SU-DHL-6 (cell line): ENCODE data around the gene VAPA.

ENCODE experiments used
- CTCF ChIP-seq: fragments of 200-600 bp; sonication (generic); IDR thresholded peaks from one replicate; pipeline ENCODE4 v1.5.1; 2017; ENCODE audit warnings: antibody characterized with exemption, mild to moderate bottlenecking, low read length, moderate library complexity; ENCODE audit not compliant: insufficient read depth, poor library complexity, severe bottlenecking
- EZH2phosphoT487 ChIP-seq: fragments of 200-600 bp; sonication (generic), shearing (Covaris generic); conservative IDR thresholded peaks from 2 replicates; pipeline ENCODE4 v1.6.1; 2018; ENCODE audit warnings: mild to moderate bottlenecking, antibody characterized with exemption, low read length, moderate library complexity, mixed read lengths

GRCh38 chr18:9884532-9885140 lies 29.2 kb upstream of the VAPA start:
- TF ChIP-seq CTCF (no peak), EZH2phosphoT487 (no peak)
